Osteoblast (primary cell): ENCODE results near the gene ABCC4. TPM values are rescaled to one million over a fixed set of nuclear protein-coding genes. Genes with fewer than 3 reads are reported as not detected.

ENCODE experiments used
- DNase-seq: peaks from one replicate; pipeline ENCODE4 v3.0.0; 2011; ENCODE audit warnings: low spot score, mixed read lengths; ENCODE audit not compliant: insufficient read length; ENCODE audit errors: missing footprints
- H2AFZ ChIP-seq: 2 replicates; pipeline ENCODE4 v1.6.0; 2011; ENCODE audit warnings: mild to moderate bottlenecking, low read length
- H3K27ac ChIP-seq: 2 replicates; pipeline ENCODE4 v1.5.1; 2011; ENCODE audit warnings: mild to moderate bottlenecking, low read depth, low read length, moderate library complexity
- H3K27me3 ChIP-seq: 2 replicates; pipeline ENCODE4 v1.6.0; 2012; ENCODE audit warnings: mild to moderate bottlenecking, control low read depth, inconsistent platforms, low read length, moderate library complexity; ENCODE audit not compliant: insufficient read depth
- H3K36me3 ChIP-seq: 2 replicates; pipeline ENCODE4 v1.5.1; 2011; ENCODE audit warnings: mild to moderate bottlenecking, low read length, control low read depth, moderate library complexity; ENCODE audit not compliant: insufficient read depth
- H3K4me1 ChIP-seq: 2 replicates; pipeline ENCODE4 v1.5.1; 2011; ENCODE audit warnings: mild to moderate bottlenecking, low read length, control low read depth, moderate library complexity; ENCODE audit not compliant: insufficient read depth
- H3K4me2 ChIP-seq: 2 replicates; pipeline ENCODE4 v1.6.0; 2011; ENCODE audit warnings: mild to moderate bottlenecking, low read length; ENCODE audit not compliant: insufficient read depth
- H3K4me3 ChIP-seq: fragments of 200-600 bp; sonication (generic); 3 replicates; pipeline ENCODE4 v1.5.1; 2012; ENCODE audit warnings: mild to moderate bottlenecking, low read length, inconsistent platforms; ENCODE audit not compliant: insufficient read depth
- H3K79me2 ChIP-seq: 2 replicates; pipeline ENCODE4 v1.6.0; 2012; ENCODE audit warnings: mild to moderate bottlenecking, low read length, control low read depth, inconsistent platforms; ENCODE audit not compliant: insufficient read depth
- H3K9me3 ChIP-seq: 2 replicates; pipeline ENCODE4 v1.5.1; 2011; ENCODE audit warnings: low read depth, low read length, control low read depth
- H4K20me1 ChIP-seq: 2 replicates; pipeline ENCODE4 v1.6.0; 2012; ENCODE audit warnings: mild to moderate bottlenecking, low read length, control low read depth; ENCODE audit not compliant: insufficient read depth
- total RNA-seq: library from RNA; depleted of rRNA; stranded (reverse); fragments of >200 nt; gene quantifications from 2 replicates; pipeline ENCODE4 v1.2.3, GENCODE V29; 2012
- TF ChIP-seq, protein P1 (sequence below): IDR thresholded peaks from 2 replicates; pipeline ENCODE4 v1.5.1; 2011; ENCODE audit warnings: mild to moderate bottlenecking, low read depth, low read length, moderate library complexity; ENCODE audit errors: extremely low read depth

ABCC4 gene
- total RNA-seq, 1 donor: 27.5 TPM

DNA sequence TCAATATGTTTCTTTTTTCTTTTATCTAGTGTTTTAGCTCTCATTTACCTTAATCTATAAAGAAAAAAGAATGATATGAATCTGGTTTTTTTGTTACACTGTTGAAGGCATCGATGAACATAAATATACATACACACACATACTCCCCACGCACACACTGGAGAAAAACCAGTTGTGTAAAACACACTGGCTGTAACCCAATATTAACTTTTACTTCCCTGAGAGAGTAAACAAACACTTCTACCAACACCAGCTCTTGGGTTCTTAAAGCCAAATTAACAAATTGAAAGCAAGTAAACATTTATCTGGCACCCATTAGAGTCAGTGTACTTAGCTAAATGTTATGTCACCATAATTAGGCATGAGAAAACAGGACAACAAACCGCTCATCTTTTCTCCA, 145.7 kb downstream of the ABCC4 start:
- Histone ChIP-seq H2AFZ (no peak overlapping the region), H3K27me3 (no peaks in the 10 kb centered on the region), H3K4me3 (no peak overlapping the region), H3K4me2 (no peak overlapping the region), H3K36me3 (no peaks in the 10 kb centered on the region), H3K4me1 (peaks cover 13% of the 10 kb centered on the region), H3K9me3 (no peaks in the 10 kb centered on the region), H4K20me1 (no peaks in the 10 kb centered on the region), H3K79me2 (no peaks in the 10 kb centered on the region), H3K27ac (no peak overlapping the region)
- TF ChIP-seq, protein P1, sequence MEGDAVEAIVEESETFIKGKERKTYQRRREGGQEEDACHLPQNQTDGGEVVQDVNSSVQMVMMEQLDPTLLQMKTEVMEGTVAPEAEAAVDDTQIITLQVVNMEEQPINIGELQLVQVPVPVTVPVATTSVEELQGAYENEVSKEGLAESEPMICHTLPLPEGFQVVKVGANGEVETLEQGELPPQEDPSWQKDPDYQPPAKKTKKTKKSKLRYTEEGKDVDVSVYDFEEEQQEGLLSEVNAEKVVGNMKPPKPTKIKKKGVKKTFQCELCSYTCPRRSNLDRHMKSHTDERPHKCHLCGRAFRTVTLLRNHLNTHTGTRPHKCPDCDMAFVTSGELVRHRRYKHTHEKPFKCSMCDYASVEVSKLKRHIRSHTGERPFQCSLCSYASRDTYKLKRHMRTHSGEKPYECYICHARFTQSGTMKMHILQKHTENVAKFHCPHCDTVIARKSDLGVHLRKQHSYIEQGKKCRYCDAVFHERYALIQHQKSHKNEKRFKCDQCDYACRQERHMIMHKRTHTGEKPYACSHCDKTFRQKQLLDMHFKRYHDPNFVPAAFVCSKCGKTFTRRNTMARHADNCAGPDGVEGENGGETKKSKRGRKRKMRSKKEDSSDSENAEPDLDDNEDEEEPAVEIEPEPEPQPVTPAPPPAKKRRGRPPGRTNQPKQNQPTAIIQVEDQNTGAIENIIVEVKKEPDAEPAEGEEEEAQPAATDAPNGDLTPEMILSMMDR: no peak
- DNase-seq: no peak

DNA sequence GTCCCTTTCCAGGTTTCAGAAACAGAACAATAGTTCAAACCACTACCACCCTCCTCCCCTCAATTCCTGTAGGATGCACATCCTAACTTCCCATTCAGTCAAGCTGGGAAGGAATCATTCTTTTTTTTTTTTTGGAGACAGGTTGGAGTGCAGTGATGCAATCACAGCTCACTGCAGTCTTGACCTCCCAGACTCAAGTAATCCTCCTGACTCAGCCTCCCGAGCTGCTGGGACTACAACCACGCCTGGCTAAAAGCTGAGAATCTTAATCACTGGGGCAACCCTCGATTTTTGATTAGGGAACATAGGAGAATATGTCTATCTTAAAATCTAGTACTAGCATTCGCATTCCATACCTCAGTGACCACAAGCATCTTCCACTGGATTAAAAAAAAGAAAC, 146.2 kb downstream of the ABCC4 start:
- Histone ChIP-seq H2AFZ (no peak overlapping the region), H3K4me2 (no peak overlapping the region)
- no peak for DNase-seq

DNA sequence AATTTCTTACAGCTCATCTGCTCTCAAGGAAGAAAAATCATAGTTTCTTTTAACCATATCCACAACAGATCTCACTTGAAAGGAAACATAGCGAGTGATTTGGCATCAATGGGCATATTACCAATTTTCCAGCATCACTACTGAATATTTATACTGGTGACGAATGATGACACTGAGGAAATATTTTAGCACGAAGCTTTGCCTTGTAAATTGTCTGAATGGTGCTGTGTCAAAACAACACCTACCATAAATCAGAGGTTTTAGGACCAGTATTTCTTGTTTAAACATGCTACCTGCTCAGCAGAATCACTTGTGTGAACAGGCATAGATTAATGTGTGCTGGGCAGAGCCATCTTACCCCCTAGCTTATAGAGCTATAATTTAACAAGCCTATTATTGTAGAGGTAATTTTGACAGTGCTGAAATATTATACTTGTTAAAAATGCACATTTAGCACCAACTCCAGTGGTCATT, 146.8 kb downstream of the ABCC4 start:
- H3K4me1 ChIP-seq: peaks cover 13% of the 10 kb centered on the region
- no peaks in the 10 kb centered on the region for H4K20me1 ChIP-seq
- peak overlapping the region; percentile 37 for H3K4me2 ChIP-seq
- no peaks in the 10 kb centered on the region for H3K27me3 ChIP-seq
- TF ChIP-seq, protein P1: no peak
- no peak for DNase-seq
- no peak overlapping the region for H2AFZ ChIP-seq
- no peak overlapping the region for H3K4me3 ChIP-seq
- H3K27ac ChIP-seq: peak overlapping the region; percentile 47
- no peaks in the 10 kb centered on the region for H3K36me3 ChIP-seq
- H3K79me2 ChIP-seq: no peaks in the 10 kb centered on the region
- no peaks in the 10 kb centered on the region for H3K9me3 ChIP-seq

More for the DNA sequence above, 146.2 kb downstream of the ABCC4 start:
- Histone ChIP-seq H3K9me3 (no peaks in the 10 kb centered on the region), H3K27ac (peak overlapping the region; percentile 47), H3K27me3 (no peaks in the 10 kb centered on the region), H4K20me1 (no peaks in the 10 kb centered on the region), H3K4me3 (no peak overlapping the region), H3K4me1 (peaks cover 13% of the 10 kb centered on the region), H3K36me3 (no peaks in the 10 kb centered on the region), H3K79me2 (no peaks in the 10 kb centered on the region)
- TF ChIP-seq, protein P1: no peak

DNA sequence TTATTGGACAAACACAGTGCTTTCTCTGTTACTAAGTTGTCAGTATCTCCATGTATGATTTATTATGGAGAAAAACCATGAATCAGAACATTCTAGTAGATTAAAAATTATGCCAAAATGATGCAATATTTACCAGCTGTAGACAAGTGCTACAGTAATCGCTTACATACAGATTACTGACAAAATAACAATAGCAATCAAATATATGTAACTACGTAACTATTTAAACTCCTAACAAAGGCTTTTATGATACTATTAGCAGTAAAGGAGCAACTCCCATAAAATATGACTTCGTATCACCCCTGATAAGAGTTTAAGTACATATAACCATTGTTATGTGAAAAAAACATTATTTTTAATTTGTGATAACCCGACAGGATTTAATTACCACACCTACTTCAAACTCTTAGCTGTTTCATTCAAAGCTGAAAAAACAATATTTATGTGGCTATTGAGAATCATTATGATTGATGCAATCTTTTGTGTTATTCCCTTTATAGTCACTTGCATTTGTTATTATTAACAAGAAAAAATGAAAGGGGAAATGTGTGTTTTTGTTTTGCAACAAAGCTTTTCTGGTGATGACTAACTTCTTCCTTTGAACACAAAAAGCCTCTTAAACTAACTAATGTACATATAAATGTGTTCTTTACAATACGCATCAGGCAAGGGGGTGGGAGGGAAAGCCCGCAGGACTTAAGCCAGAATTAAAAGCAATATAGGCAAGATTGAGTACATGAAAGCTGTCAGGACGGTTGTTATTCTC, 147.4 kb downstream of the ABCC4 start:
- DNase-seq: no peak
- Histone ChIP-seq H3K27ac (peak overlapping the region; percentile 47), H3K27me3 (no peaks in the 10 kb centered on the region), H3K36me3 (no peaks in the 10 kb centered on the region), H3K4me3 (no peak overlapping the region), H2AFZ (no peak overlapping the region), H3K9me3 (no peaks in the 10 kb centered on the region), H4K20me1 (no peaks in the 10 kb centered on the region), H3K4me1 (peaks cover 13% of the 10 kb centered on the region), H3K79me2 (no peaks in the 10 kb centered on the region), H3K4me2 (peak overlapping the region; percentile 37)
- TF ChIP-seq, protein P1: no peak
